Activated naive CD4-positive, alpha-beta T cell treated with anti-CD3 and anti-CD28 coated beads, Interleukin-2, amount 10 ng/mL, durations not matched to agents 7 days and 5 days (primary cell): ENCODE results near the gene TRIO.
"Not testable (repeated sequence)": the region's sequence is repeated elsewhere in the genome, so short reads cannot be mapped to it uniquely, and the experiment has no call there.

Experiments
- CTCF ChIA-PET: fragments of 350-600 bp; sonication (Branson Sonifier 250); formaldehyde crosslinking; loops from one replicate; lab custom pipeline; 2021; ENCODE audit warnings: antibody characterized with exemption; lab: Charles Lee
- DNase-seq: peaks from one replicate; pipeline ENCODE4 v3.0.0-alpha.2; 2020
- H3K27ac Mint-ChIP-seq: one replicate; pipeline ENCODE4 v1.8.0; 2021; ENCODE audit warnings: mild to moderate bottlenecking, moderate library complexity, mixed read lengths
- H3K27me3 Mint-ChIP-seq: one replicate; pipeline ENCODE4 v1.8.0; 2021; ENCODE audit warnings: mild to moderate bottlenecking, mixed read lengths
- H3K36me3 Mint-ChIP-seq: one replicate; pipeline ENCODE4 v1.8.0; 2021; ENCODE audit warnings: mixed read lengths
- H3K4me1 Mint-ChIP-seq: one replicate; pipeline ENCODE4 v1.8.0; 2021; ENCODE audit warnings: mixed read lengths
- H3K4me3 Mint-ChIP-seq: one replicate; pipeline ENCODE4 v1.8.0; 2021; ENCODE audit warnings: mild to moderate bottlenecking, moderate library complexity, mixed read lengths
- H3K9me3 Mint-ChIP-seq: one replicate; pipeline ENCODE4 v1.8.0; 2021; ENCODE audit warnings: mixed read lengths

Gene TRIO

DNA sequence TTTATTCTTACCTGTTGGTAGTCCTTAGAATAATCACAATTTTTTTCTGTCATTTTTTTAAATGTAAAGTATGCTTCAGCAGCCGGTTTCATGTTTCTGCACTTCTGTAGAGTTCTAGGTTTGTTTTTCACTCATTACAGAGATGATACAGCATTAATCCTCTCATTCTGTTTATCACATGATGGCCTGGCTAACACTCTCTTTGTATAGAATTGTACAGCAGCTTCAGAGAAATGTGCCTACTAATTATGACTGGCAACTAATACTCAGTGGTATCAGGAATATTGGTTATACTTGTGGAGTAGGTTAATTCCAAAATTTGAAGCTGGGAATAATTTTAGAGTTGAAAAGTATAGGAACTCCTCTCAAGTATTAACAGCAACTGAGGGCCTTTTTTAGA, 245.6 kb downstream of the TRIO start:
- no peak overlapping the region for H3K27ac Mint-ChIP-seq
- H3K9me3 Mint-ChIP-seq = no peaks in the 10 kb centered on the region
- peaks cover 2% of the 10 kb centered on the region for H3K36me3 Mint-ChIP-seq
- DNase-seq = no peak
- H3K4me1 Mint-ChIP-seq = peaks cover 6% of the 10 kb centered on the region
- CTCF ChIA-PET = no interaction called here
- H3K4me3 Mint-ChIP-seq = no peak overlapping the region
- peaks cover 13% of the 10 kb centered on the region for H3K27me3 Mint-ChIP-seq

- H3K4me3 Mint-ChIP-seq, CTCF ChIA-PET, H3K9me3 Mint-ChIP-seq, H3K27ac Mint-ChIP-seq, DNase-seq, H3K27me3 Mint-ChIP-seq, H3K36me3 Mint-ChIP-seq: not testable (repeated sequence)
- H3K4me1 Mint-ChIP-seq = peaks cover 11% of the 10 kb centered on the region
Measured at GRCh38 chr5:14392552-14392951, 249.4 kb downstream of the TRIO start.

GRCh38 chr5:14394365-14394764, 251.2 kb downstream of the TRIO start:
- H3K9me3 Mint-ChIP-seq = no peaks in the 10 kb centered on the region
- CTCF ChIA-PET = interaction anchor here (9.6 kb wide), 1 partner anchor 253 kb away, joined by 116 read pairs; no protein-coding TSS in a partner anchor
- peaks cover 8% of the 10 kb centered on the region for H3K27me3 Mint-ChIP-seq
- DNase-seq = no peak
- H3K27ac Mint-ChIP-seq = no peak overlapping the region
- H3K4me3 Mint-ChIP-seq = no peak overlapping the region
- peaks cover 2% of the 10 kb centered on the region for H3K36me3 Mint-ChIP-seq
- H3K4me1 Mint-ChIP-seq = peaks cover 27% of the 10 kb centered on the region

GRCh38 chr5:14395411-14395810, 252.3 kb downstream of the TRIO start:
- Mint-ChIP-seq H3K4me3 (no peak overlapping the region), H3K9me3 (no peaks in the 10 kb centered on the region)
- CTCF ChIA-PET = interaction anchor here (0.6 to 9.6 kb wide), 4 partner anchors 10 to 372 kb away, joined by 3 to 116 read pairs (median 4); no protein-coding TSS in a partner anchor

DNA sequence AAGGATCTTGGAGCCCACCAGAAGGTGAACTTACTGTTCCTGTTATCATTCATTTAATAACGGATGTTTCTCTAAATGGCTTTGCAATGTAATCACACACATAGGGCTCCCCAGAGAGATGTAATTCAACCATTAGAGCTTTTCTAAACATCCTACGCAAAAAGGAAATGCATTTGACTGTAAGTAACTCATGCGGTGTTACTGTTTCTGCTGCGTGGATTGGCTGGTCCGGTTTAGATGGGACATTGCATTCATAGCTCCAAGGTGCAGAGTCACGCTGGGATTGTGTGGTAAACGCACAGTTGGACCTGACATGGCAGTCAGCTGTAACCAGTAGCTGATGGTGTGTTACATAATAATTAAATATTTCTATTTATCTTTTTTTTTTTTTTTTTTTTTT, 252.9 kb downstream of the TRIO start:
- DNase-seq = no peak
- Mint-ChIP-seq H3K4me1 (peaks cover 44% of the 10 kb centered on the region), H3K9me3 (no peaks in the 10 kb centered on the region), H3K27ac (no peak overlapping the region), H3K36me3 (peaks cover 2% of the 10 kb centered on the region), H3K27me3 (peaks cover 8% of the 10 kb centered on the region), H3K4me3 (no peak overlapping the region)
- CTCF ChIA-PET = interaction anchor here (0.6 to 9.6 kb wide), 3 partner anchors 10 to 371 kb away, joined by 3 to 116 read pairs (median 5); no protein-coding TSS in a partner anchor

More at GRCh38 chr5:14395411-14395810, 252.3 kb downstream of the TRIO start:
- no peak for DNase-seq
- no peak overlapping the region for H3K27ac Mint-ChIP-seq
- H3K4me1 Mint-ChIP-seq = peaks cover 37% of the 10 kb centered on the region
- peaks cover 2% of the 10 kb centered on the region for H3K36me3 Mint-ChIP-seq
- H3K27me3 Mint-ChIP-seq = peaks cover 8% of the 10 kb centered on the region

- CTCF ChIA-PET = interaction anchor here (1.1 to 9.6 kb wide), 3 partner anchors 31 to 251 kb away, joined by 3 to 116 read pairs (median 26); no protein-coding TSS in a partner anchor
- Mint-ChIP-seq H3K27me3 (peaks cover 8% of the 10 kb centered on the region), H3K9me3 (no peaks in the 10 kb centered on the region), H3K27ac (no peak overlapping the region), H3K4me3 (no peak overlapping the region), H3K36me3 (peaks cover 2% of the 10 kb centered on the region), H3K4me1 (peaks cover 51% of the 10 kb centered on the region)
- DNase-seq = no peak
Measured at GRCh38 chr5:14396737-14397136, 253.6 kb downstream of the TRIO start.

DNA sequence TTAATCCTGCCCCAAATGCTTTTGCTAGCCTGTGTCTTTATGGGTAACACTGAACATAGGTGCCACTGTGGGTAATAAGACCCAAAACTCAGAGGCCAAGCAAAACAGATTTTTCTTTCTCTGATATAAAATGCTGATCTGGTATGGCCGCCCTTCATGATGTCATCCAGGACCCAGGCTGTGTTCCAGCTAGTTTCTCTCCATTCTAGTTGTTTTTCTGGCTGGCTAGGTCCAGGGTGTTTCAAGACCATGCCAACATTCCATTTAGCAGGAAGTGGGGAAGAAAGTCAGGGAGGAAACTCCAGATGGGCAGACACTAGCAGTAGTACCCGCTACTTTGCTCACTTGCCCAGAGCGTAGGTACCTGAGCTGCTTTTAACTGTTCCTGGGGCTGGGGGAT, 254.6 kb downstream of the TRIO start:
- Mint-ChIP-seq H3K9me3 (peaks cover 6% of the 10 kb centered on the region), H3K27ac (no peak overlapping the region), H3K27me3 (peaks cover 8% of the 10 kb centered on the region), H3K4me3 (no peak overlapping the region), H3K36me3 (peaks cover 4% of the 10 kb centered on the region), H3K4me1 (peaks cover 57% of the 10 kb centered on the region)
- DNase-seq = no peak
- CTCF ChIA-PET = interaction anchor here (1.1 to 9.6 kb wide), 4 partner anchors 28 to 250 kb away, joined by 3 to 116 read pairs (median 17); no protein-coding TSS in a partner anchor

DNA sequence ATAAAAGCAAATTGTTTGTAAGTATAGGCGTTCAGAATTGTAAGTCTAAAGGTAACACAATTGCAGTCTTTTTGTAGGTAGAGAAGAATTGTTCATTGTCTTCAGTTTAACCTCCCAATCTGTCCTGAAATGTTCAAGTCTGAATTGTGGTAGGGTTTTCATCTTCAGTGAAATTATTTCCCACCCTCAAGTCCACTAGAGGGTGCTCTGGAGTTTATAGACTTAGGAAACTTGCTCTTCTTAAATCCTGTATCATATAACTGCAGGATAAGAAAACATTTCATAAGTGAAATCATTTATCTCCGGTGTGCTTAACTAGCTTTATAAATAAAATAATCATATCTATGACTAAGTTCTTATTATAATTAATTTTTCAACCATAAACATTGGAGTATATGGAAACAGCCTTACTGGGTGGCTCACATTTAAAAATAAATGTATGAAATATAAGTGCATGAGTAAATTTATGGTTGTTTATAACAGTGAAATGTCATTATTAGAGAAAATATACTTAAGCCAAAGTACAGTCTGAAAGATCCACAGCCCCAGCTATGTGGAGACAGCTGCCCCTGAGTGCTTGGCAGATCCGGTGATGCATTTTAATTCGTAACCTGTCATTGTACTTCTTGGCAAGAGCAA, 256.0 kb downstream of the TRIO start:
- Mint-ChIP-seq H3K9me3 (peaks cover 8% of the 10 kb centered on the region), H3K27ac (no peak overlapping the region), H3K4me3 (no peak overlapping the region), H3K27me3 (peaks cover 8% of the 10 kb centered on the region), H3K36me3 (peaks cover 6% of the 10 kb centered on the region), H3K4me1 (peaks cover 59% of the 10 kb centered on the region)
- peak; percentile 44 for DNase-seq
- CTCF ChIA-PET = interaction anchor here (0.6 to 9.6 kb wide), 14 partner anchors 9 to 255 kb away, joined by 3 to 116 read pairs (median 4); no protein-coding TSS in a partner anchor

DNA sequence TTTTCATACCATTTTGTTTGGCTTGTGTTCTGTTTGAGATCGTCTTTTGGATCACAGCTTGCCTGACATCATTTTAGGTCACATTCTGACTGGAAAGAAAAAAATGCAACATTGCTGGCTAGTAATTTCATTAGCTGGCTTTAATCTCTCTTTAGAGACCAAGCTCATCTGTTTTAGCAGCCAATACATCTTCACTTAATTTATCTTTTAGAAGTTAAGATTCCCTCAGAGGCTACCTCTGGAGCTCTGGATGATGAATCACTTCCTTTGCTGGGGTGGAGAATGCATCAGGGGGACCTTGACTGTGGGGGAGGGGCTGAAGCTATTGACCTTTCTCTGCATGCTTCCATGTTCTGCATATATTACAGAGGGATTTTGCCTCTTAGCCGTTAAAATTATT, 256.9 kb downstream of the TRIO start:
- H3K27me3 Mint-ChIP-seq = peaks cover 11% of the 10 kb centered on the region
- DNase-seq = no peak
- peaks cover 68% of the 10 kb centered on the region for H3K4me1 Mint-ChIP-seq
- CTCF ChIA-PET = interaction anchor here (0.6 to 9.6 kb wide), 18 partner anchors 8 to 401 kb away, joined by 3 to 116 read pairs (median 4); partner anchors contain the start of gene OTULINL
- peaks cover 7% of the 10 kb centered on the region for H3K36me3 Mint-ChIP-seq
- no peak overlapping the region for H3K27ac Mint-ChIP-seq
- peaks cover 8% of the 10 kb centered on the region for H3K9me3 Mint-ChIP-seq
- H3K4me3 Mint-ChIP-seq = no peak overlapping the region

- Mint-ChIP-seq H3K9me3 (peaks cover 8% of the 10 kb centered on the region), H3K4me1 (peaks cover 66% of the 10 kb centered on the region), H3K27ac (no peak overlapping the region), H3K4me3 (no peak overlapping the region), H3K27me3 (peaks cover 11% of the 10 kb centered on the region), H3K36me3 (peaks cover 7% of the 10 kb centered on the region)
- DNase-seq = no peak
- CTCF ChIA-PET = interaction anchor here (0.6 to 9.6 kb wide), 13 partner anchors 7 to 247 kb away, joined by 3 to 116 read pairs (median 5); partner anchors contain the start of gene OTULINL
Measured at GRCh38 chr5:14400611-14401010, 257.5 kb downstream of the TRIO start.

DNA sequence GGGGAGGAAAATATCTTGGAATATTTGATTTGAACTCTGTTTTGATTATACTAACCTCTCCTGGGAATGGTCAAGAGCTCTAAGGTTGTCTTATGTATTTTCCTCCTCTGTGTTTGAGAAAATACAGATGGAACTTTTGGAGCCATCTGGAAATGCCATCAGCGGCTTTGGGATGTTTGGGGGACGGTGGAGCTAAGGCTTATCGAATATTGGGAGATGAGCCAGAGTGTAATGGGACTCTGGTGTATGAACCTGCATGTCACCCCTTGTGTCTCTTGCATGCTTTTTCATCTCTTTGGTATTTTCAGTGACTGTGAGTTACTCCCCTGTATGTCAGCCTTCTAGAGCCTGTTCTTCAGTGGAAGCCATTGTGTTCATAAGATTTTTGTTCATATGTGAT, 258.5 kb downstream of the TRIO start:
- CTCF ChIA-PET = interaction anchor here (0.6 to 9.6 kb wide), 5 partner anchors 10 to 1152 kb away, joined by 3 to 116 read pairs (median 4); no protein-coding TSS in a partner anchor
- Mint-ChIP-seq H3K27me3 (peaks cover 11% of the 10 kb centered on the region), H3K9me3 (peaks cover 8% of the 10 kb centered on the region), H3K4me3 (no peak overlapping the region), H3K4me1 (peaks cover 66% of the 10 kb centered on the region), H3K27ac (no peak overlapping the region), H3K36me3 (peaks cover 7% of the 10 kb centered on the region)
- DNase-seq = no peak

DNA sequence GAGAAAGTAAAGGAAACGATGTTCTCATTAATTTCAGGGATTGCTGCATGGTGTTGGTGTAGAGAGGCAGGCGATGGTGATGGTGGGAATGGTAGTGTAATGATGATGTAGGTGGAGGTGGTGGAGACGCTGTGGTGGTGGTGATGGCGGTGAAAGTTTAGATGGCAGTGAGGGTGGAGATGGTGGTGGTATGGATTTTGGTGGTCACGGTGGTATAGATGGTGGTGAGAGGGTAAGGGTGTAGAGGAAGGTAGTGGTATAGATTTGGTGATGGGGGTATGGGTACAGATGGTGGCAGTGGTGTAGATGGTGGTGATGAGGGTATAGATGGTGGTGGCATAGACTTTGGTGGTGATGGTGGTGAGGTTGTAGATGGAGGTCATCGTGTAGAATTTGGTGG, 259.3 kb downstream of the TRIO start:
- Mint-ChIP-seq H3K4me1 (peaks cover 58% of the 10 kb centered on the region), H3K4me3 (peak overlapping the region; percentile 16), H3K9me3 (peaks cover 8% of the 10 kb centered on the region), H3K36me3 (peaks cover 7% of the 10 kb centered on the region), H3K27me3 (peaks cover 11% of the 10 kb centered on the region), H3K27ac (peak overlapping the region; percentile 68)
- no peak for DNase-seq
- CTCF ChIA-PET = interaction anchor here (1.3 to 9.6 kb wide), 3 partner anchors 9 to 245 kb away, joined by 3 to 116 read pairs (median 26); no protein-coding TSS in a partner anchor

DNA sequence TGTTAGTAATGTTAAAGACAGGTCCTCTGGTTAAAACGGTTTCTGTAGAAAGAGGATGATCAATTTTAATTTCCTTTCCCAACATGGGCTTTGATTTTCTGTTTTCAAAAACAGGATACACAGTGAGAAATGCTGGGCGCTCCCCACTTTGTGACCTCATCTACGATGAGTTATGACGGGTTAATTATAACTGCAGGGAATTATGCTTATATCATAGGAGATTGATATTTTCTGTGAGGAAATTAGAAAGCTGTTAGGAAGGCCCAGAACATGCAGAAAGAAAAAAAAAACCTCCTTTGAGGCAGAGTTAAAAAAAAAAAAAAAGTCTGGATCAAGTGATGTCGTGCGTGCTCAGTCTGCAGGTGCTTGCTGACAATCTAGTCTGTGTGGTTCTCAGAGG, 261.6 kb downstream of the TRIO start:
- peaks cover 8% of the 10 kb centered on the region for H3K9me3 Mint-ChIP-seq
- DNase-seq = no peak
- CTCF ChIA-PET = interaction anchor here (0.7 kb wide), 1 partner anchor 40 kb away, joined by 3 read pairs; no protein-coding TSS in a partner anchor
- peaks cover 7% of the 10 kb centered on the region for H3K36me3 Mint-ChIP-seq
- no peak overlapping the region for H3K4me3 Mint-ChIP-seq
- H3K4me1 Mint-ChIP-seq = peaks cover 38% of the 10 kb centered on the region
- H3K27ac Mint-ChIP-seq = no peak overlapping the region
- H3K27me3 Mint-ChIP-seq = peaks cover 7% of the 10 kb centered on the region

DNA sequence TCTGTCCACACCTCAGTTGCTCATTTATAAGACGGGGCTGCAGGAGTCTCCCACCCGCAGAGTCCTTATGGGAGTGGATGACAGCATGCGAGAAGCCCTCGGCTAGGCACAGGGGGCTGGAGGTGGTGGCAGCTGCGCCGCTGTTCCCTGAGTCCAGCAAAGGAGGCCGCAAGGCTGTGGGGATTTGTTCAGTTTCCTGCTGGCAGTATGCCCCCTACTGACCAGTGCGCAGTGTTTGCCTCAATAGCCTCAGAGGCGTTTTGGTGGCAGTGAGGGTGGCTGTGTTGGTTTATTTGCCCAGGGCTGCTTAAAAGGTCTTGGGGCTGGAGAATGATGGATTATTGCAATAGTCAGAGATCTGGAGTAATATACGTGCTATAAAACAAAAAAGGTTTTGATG, 262.1 kb downstream of the TRIO start:
- peaks cover 7% of the 10 kb centered on the region for H3K27me3 Mint-ChIP-seq
- no peak overlapping the region for H3K27ac Mint-ChIP-seq
- DNase-seq = no peak
- H3K36me3 Mint-ChIP-seq = peaks cover 7% of the 10 kb centered on the region
- H3K4me3 Mint-ChIP-seq = no peak overlapping the region
- CTCF ChIA-PET = interaction anchor here (0.7 kb wide), 1 partner anchor 40 kb away, joined by 3 read pairs; no protein-coding TSS in a partner anchor
- H3K4me1 Mint-ChIP-seq = peaks cover 33% of the 10 kb centered on the region
- H3K9me3 Mint-ChIP-seq = peaks cover 8% of the 10 kb centered on the region
